GM23338 (cell line): ENCODE results near the gene FXYD5.

Experiments
- CREB1 ChIP-seq: fragments of 250-450 bp; sonication (Bioruptor Pico); IDR thresholded peaks from 2 replicates; pipeline ENCODE4 v1.5.0; 2020; ENCODE audit warnings: low read depth, mild to moderate bottlenecking, moderate library complexity
- EZH2 ChIP-seq: fragments of 200-600 bp; sonication (generic); IDR thresholded peaks from one replicate; pipeline ENCODE4 v1.8.0; 2017; ENCODE audit warnings: antibody characterized with exemption, mild to moderate bottlenecking, low read depth; ENCODE audit not compliant: unreplicated experiment
- EZH2phosphoT487 ChIP-seq: fragments of 200-600 bp; sonication (generic); IDR thresholded peaks from one replicate; pipeline ENCODE4 v1.8.1; 2018; ENCODE audit warnings: antibody characterized with exemption; ENCODE audit not compliant: unreplicated experiment
- JUNB ChIP-seq: IDR thresholded peaks from one replicate; pipeline ENCODE4 v1.6.1; 2016; ENCODE audit warnings: antibody characterized with exemption; ENCODE audit not compliant: unreplicated experiment
- NANOG ChIP-seq: IDR thresholded peaks from 2 replicates; pipeline ENCODE4 v1.6.1; 2016; ENCODE audit warnings: antibody characterized with exemption, borderline replicate concordance
- POLR2AphosphoS5 ChIP-seq: IDR thresholded peaks from 2 replicates; pipeline ENCODE4 v1.6.1; 2016; ENCODE audit warnings: antibody characterized with exemption, low read depth
- ZNF114 ChIP-seq: fragments of 250-450 bp; sonication (Bioruptor Pico); IDR thresholded peaks from 2 replicates; pipeline ENCODE4 v1.5.0; 2020; ENCODE audit warnings: mild to moderate bottlenecking, moderate library complexity
- ZNF331 ChIP-seq: fragments of 250-450 bp; sonication (Bioruptor Pico); IDR thresholded peaks from 2 replicates; pipeline ENCODE4 v1.5.0; 2020; ENCODE audit warnings: low read depth, mild to moderate bottlenecking, moderate library complexity
- TF ChIP-seq, protein P1 (sequence below), 2 experiments: fragments of 200-600 bp in 1 of 2; sonication (generic) in 1 of 2; conservative IDR thresholded peaks; 2 replicates each; pipeline versions ENCODE4 v1.5.1 to v1.6.1; 2016 to 2017; ENCODE audit warnings: antibody characterized with exemption in 2 of 2, low read depth in 2 of 2, mild to moderate bottlenecking in 2 of 2, moderate library complexity in 1 of 2
- TF ChIP-seq, protein P2 (sequence below): fragments of 250-450 bp; sonication (Bioruptor Pico); IDR thresholded peaks from 2 replicates; pipeline ENCODE4 v1.5.0; 2020; ENCODE audit warnings: mild to moderate bottlenecking, moderate library complexity

DNA sequence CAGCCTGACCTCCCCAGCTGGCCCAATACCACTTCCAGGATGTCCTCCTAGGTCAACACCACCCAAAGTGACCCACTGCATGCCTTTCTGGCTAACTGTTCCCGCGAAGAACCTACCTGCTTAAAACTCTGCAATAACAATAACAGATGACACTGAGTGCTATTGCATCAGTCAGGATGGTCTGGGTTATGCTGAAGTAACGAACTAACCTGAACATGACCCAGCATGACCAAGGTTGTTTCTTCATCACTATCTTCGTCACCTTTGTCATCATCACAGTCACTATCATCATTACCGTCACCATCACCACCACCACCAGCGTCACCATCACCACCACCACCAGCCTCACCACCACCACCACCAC is 49.5 kb upstream of the FXYD5 start:
- TF ChIP-seq EZH2 (no peak), POLR2AphosphoS5 (no peak), EZH2phosphoT487 (no peak), ZNF331 (CRISPR knock-in tag) (no peak), CREB1 (no peak), NANOG (no peak), JUNB (no peak), ZNF114 (CRISPR knock-in tag) (no peak)
- TF ChIP-seq, protein P1, sequence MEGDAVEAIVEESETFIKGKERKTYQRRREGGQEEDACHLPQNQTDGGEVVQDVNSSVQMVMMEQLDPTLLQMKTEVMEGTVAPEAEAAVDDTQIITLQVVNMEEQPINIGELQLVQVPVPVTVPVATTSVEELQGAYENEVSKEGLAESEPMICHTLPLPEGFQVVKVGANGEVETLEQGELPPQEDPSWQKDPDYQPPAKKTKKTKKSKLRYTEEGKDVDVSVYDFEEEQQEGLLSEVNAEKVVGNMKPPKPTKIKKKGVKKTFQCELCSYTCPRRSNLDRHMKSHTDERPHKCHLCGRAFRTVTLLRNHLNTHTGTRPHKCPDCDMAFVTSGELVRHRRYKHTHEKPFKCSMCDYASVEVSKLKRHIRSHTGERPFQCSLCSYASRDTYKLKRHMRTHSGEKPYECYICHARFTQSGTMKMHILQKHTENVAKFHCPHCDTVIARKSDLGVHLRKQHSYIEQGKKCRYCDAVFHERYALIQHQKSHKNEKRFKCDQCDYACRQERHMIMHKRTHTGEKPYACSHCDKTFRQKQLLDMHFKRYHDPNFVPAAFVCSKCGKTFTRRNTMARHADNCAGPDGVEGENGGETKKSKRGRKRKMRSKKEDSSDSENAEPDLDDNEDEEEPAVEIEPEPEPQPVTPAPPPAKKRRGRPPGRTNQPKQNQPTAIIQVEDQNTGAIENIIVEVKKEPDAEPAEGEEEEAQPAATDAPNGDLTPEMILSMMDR (conservative IDR thresholded peaks at IDR 0.05; ENCODE audit: low read depth in 2 of 2) = no peak
- TF ChIP-seq, protein P2, sequence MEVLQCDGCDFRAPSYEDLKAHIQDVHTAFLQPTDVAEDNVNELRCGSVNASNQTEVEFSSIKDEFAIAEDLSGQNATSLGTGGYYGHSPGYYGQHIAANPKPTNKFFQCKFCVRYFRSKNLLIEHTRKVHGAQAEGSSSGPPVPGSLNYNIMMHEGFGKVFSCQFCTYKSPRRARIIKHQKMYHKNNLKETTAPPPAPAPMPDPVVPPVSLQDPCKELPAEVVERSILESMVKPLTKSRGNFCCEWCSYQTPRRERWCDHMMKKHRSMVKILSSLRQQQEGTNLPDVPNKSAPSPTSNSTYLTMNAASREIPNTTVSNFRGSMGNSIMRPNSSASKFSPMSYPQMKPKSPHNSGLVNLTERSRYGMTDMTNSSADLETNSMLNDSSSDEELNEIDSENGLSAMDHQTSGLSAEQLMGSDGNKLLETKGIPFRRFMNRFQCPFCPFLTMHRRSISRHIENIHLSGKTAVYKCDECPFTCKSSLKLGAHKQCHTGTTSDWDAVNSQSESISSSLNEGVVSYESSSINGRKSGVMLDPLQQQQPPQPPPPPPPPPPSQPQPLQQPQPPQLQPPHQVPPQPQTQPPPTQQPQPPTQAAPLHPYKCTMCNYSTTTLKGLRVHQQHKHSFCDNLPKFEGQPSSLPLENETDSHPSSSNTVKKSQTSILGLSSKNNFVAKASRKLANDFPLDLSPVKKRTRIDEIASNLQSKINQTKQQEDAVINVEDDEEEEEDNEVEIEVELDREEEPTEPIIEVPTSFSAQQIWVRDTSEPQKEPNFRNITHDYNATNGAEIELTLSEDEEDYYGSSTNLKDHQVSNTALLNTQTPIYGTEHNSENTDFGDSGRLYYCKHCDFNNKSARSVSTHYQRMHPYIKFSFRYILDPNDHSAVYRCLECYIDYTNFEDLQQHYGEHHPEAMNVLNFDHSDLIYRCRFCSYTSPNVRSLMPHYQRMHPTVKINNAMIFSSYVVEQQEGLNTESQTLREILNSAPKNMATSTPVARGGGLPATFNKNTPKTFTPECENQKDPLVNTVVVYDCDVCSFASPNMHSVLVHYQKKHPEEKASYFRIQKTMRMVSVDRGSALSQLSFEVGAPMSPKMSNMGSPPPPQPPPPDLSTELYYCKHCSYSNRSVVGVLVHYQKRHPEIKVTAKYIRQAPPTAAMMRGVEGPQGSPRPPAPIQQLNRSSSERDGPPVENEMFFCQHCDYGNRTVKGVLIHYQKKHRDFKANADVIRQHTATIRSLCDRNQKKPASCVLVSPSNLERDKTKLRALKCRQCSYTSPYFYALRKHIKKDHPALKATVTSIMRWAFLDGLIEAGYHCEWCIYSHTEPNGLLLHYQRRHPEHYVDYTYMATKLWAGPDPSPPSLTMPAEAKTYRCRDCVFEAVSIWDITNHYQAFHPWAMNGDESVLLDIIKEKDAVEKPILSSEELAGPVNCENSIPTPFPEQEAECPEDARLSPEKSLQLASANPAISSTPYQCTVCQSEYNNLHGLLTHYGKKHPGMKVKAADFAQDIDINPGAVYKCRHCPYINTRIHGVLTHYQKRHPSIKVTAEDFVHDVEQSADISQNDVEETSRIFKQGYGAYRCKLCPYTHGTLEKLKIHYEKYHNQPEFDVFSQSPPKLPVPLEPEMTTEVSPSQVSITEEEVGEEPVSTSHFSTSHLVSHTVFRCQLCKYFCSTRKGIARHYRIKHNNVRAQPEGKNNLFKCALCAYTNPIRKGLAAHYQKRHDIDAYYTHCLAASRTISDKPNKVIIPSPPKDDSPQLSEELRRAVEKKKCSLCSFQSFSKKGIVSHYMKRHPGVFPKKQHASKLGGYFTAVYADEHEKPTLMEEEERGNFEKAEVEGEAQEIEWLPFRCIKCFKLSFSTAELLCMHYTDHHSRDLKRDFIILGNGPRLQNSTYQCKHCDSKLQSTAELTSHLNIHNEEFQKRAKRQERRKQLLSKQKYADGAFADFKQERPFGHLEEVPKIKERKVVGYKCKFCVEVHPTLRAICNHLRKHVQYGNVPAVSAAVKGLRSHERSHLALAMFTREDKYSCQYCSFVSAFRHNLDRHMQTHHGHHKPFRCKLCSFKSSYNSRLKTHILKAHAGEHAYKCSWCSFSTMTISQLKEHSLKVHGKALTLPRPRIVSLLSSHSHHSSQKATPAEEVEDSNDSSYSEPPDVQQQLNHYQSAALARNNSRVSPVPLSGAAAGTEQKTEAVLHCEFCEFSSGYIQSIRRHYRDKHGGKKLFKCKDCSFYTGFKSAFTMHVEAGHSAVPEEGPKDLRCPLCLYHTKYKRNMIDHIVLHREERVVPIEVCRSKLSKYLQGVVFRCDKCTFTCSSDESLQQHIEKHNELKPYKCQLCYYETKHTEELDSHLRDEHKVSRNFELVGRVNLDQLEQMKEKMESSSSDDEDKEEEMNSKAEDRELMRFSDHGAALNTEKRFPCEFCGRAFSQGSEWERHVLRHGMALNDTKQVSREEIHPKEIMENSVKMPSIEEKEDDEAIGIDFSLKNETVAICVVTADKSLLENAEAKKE (CRISPR knock-in tag) = no peak
